ENCODE data around the gene IGFBP4. TPM values are rescaled to one million over a fixed set of nuclear protein-coding genes. Genes with fewer than 3 reads are reported as not detected.
"Not testable (repeated sequence)": the region's sequence is repeated elsewhere in the genome, so short reads cannot be mapped to it uniquely, and the experiment has no call there.

IGFBP4 gene
- total and polyA plus RNA-seq, 2 experiments from 2014 or later: 44.9 to 183 TPM

GRCh38 chr17:40411821-40412220 is 31.4 kb upstream of the IGFBP4 start:
- Histone ChIP-seq H3K4me1 (ENCODE audit: insufficient read depth) (no peaks in the 10 kb centered on the region), H3K79me2 (peaks cover 17% of the 10 kb centered on the region), H3K9me3 (ENCODE audit: low read depth) (no peaks in the 10 kb centered on the region), H3K9me2 (replicated peaks; ENCODE audit: insufficient read depth) (no peaks in the 10 kb centered on the region), H3K4me2 (no peak overlapping the region), H3K27ac (no peak overlapping the region), H3K36me3 (replicated peaks; ENCODE audit: insufficient read depth, low read depth) (no peaks in the 10 kb centered on the region), H3K4me3 (no peak overlapping the region), H4K20me1 (ENCODE audit: insufficient read depth, poor library complexity, severe bottlenecking) (no peaks in the 10 kb centered on the region), H3K27me3 (no peaks in the 10 kb centered on the region), H2AFZ (no peak overlapping the region)
- TF ChIP-seq EZH2 (IDR thresholded peaks at IDR 0.05; ENCODE audit: borderline replicate concordance) (no peak), EZH2phosphoT487 (IDR thresholded peaks at IDR 0.05; ENCODE audit: low read depth, severe bottlenecking, unreplicated experiment) (no peak), CTCF (IDR thresholded peaks at IDR 0.05; ENCODE audit: poor library complexity) (no peak)
- no peak for DNase-seq (ENCODE audit: low spot score)
- WGBS (ENCODE audit: low lambda C conversion rate, missing lambda C conversion rate): 95% methylated on average over 4 of the region's 4 CpGs

GRCh38 chr17:40412880-40413279 is 30.4 kb upstream of the IGFBP4 start:
- Histone ChIP-seq H3K36me3 (replicated peaks; ENCODE audit: insufficient read depth, low read depth) (no peaks in the 10 kb centered on the region), H4K20me1 (ENCODE audit: insufficient read depth, poor library complexity, severe bottlenecking) (no peaks in the 10 kb centered on the region), H3K79me2 (peaks cover 23% of the 10 kb centered on the region), H3K4me1 (ENCODE audit: insufficient read depth) (no peaks in the 10 kb centered on the region), H3K9me2 (replicated peaks; ENCODE audit: insufficient read depth) (no peaks in the 10 kb centered on the region), H3K27me3 (no peaks in the 10 kb centered on the region), H2AFZ (no peak overlapping the region), H3K27ac (no peak overlapping the region), H3K4me2 (no peak overlapping the region), H3K4me3 (no peak overlapping the region), H3K9me3 (ENCODE audit: low read depth) (no peaks in the 10 kb centered on the region)
- TF ChIP-seq CTCF (IDR thresholded peaks at IDR 0.05; ENCODE audit: poor library complexity): no peak
- no peak for TF ChIP-seq EZH2 (IDR thresholded peaks at IDR 0.05; ENCODE audit: borderline replicate concordance)
- no peak for TF ChIP-seq EZH2phosphoT487 (IDR thresholded peaks at IDR 0.05; ENCODE audit: low read depth, severe bottlenecking, unreplicated experiment)
- no peak for DNase-seq (ENCODE audit: low spot score)

GRCh38 chr17:40414312-40414711 is 28.9 kb upstream of the IGFBP4 start:
- not testable (repeated sequence) for H3K36me3 ChIP-seq (replicated peaks; ENCODE audit: insufficient read depth, low read depth); H3K27me3 ChIP-seq; H3K27ac ChIP-seq; H3K9me2 ChIP-seq (replicated peaks; ENCODE audit: insufficient read depth); H3K9me3 ChIP-seq (ENCODE audit: low read depth); H4K20me1 ChIP-seq (ENCODE audit: insufficient read depth, poor library complexity, severe bottlenecking); H3K4me1 ChIP-seq (ENCODE audit: insufficient read depth); DNase-seq (ENCODE audit: low spot score); H3K4me2 ChIP-seq; H3K4me3 ChIP-seq; H2AFZ ChIP-seq
- peaks cover 23% of the 10 kb centered on the region for H3K79me2 ChIP-seq
- 94% methylated on average over 4 of the region's 4 CpGs for WGBS (ENCODE audit: low lambda C conversion rate, missing lambda C conversion rate)

GRCh38 chr17:40415390-40415789 is 27.9 kb upstream of the IGFBP4 start:
- Histone ChIP-seq H3K9me3 (ENCODE audit: low read depth) (no peaks in the 10 kb centered on the region), H3K4me1 (ENCODE audit: insufficient read depth) (no peaks in the 10 kb centered on the region), H3K36me3 (replicated peaks; ENCODE audit: insufficient read depth, low read depth) (no peaks in the 10 kb centered on the region), H3K4me3 (no peak overlapping the region), H3K4me2 (peak overlapping the region; percentile 78), H3K27ac (no peak overlapping the region), H3K27me3 (no peaks in the 10 kb centered on the region), H4K20me1 (ENCODE audit: insufficient read depth, poor library complexity, severe bottlenecking) (no peaks in the 10 kb centered on the region), H3K9me2 (replicated peaks; ENCODE audit: insufficient read depth) (no peaks in the 10 kb centered on the region), H3K79me2 (peaks cover 23% of the 10 kb centered on the region), H2AFZ (no peak overlapping the region)
- peak; percentile 62 for TF ChIP-seq CTCF (IDR thresholded peaks at IDR 0.05; ENCODE audit: poor library complexity)
- TF ChIP-seq EZH2phosphoT487 (IDR thresholded peaks at IDR 0.05; ENCODE audit: low read depth, severe bottlenecking, unreplicated experiment): no peak
- peak; percentile 48 for DNase-seq (ENCODE audit: low spot score)
- 59% methylated on average over 3 of the region's 3 CpGs for WGBS (ENCODE audit: low lambda C conversion rate, missing lambda C conversion rate)

Data from hepatocyte (in vitro differentiated cells).